ENCODE results near the gene MYB. TPM values are rescaled to one million over a fixed set of nuclear protein-coding genes. Genes with fewer than 3 reads are reported as not detected.

The MYB gene
- total and polyA plus RNA-seq, 2 of the 8 experiments (the other 6 are each of a cell fraction or from before 2014, with no cell fraction given), result 4.0 to 7.6 TPM

- peak overlapping the region; percentile 57 to 64 for H3K4me2 ChIP-seq (ENCODE audit: insufficient read depth in 1 of 2, low read depth in 2 of 2, low read length in 2 of 2)
- H3K27ac ChIP-seq (ENCODE audit: low read depth, low read length), result 0 out of 2 replicates have a peak overlapping the region, but pooled peaks have one; percentile 11
- 51% methylated on average over 13 of the region's 13 CpGs; no CpG with 5 or more reads in 1 of the 2 experiments for WGBS, 2 experiments (ENCODE audit: extremely low coverage in 1 of 2, insufficient coverage in 1 of 2, insufficient read length in 1 of 2, insufficient replicate concordance in 2 of 2, low coverage in 1 of 2, low lambda C conversion rate in 2 of 2, missing lambda C conversion rate in 1 of 2)
- TF ChIP-seq JUND (IDR thresholded peaks at IDR 0.05; ENCODE audit: low read length), result no peak
- no peak for TF ChIP-seq CHD2 (IDR thresholded peaks at IDR 0.05; ENCODE audit: low read length)
- TF ChIP-seq, protein P1, sequence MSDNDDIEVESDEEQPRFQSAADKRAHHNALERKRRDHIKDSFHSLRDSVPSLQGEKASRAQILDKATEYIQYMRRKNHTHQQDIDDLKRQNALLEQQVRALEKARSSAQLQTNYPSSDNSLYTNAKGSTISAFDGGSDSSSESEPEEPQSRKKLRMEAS (IDR thresholded peaks at IDR 0.05), result no peak
- TF ChIP-seq, protein P2, sequence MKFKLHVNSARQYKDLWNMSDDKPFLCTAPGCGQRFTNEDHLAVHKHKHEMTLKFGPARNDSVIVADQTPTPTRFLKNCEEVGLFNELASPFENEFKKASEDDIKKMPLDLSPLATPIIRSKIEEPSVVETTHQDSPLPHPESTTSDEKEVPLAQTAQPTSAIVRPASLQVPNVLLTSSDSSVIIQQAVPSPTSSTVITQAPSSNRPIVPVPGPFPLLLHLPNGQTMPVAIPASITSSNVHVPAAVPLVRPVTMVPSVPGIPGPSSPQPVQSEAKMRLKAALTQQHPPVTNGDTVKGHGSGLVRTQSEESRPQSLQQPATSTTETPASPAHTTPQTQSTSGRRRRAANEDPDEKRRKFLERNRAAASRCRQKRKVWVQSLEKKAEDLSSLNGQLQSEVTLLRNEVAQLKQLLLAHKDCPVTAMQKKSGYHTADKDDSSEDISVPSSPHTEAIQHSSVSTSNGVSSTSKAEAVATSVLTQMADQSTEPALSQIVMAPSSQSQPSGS (IDR thresholded peaks at IDR 0.05; ENCODE audit: low read length), result no peak
- TF ChIP-seq FOSL1 (IDR thresholded peaks at IDR 0.05; ENCODE audit: insufficient read depth, low read depth, low read length), result no peak
- TF ChIP-seq RAD21 (IDR thresholded peaks at IDR 0.05 in 1 of 2, conservative IDR thresholded peaks at IDR 0.05 in 1 of 2; ENCODE audit: low read depth in 2 of 2, low read length in 2 of 2), result no peak
- no peak for TF ChIP-seq NRF1 (IDR thresholded peaks at IDR 0.05; ENCODE audit: low read depth, low read length)
- no peak for TF ChIP-seq SAP30 (IDR thresholded peaks at IDR 0.05; ENCODE audit: insufficient read depth, insufficient replicate concordance, low read length)
Observed at GRCh38 chr6:135251498-135252441, 70.7 kb downstream of the MYB start.

More at GRCh38 chr6:135251498-135252441, 70.7 kb downstream of the MYB start:
- Histone ChIP-seq H3K36me3 (ENCODE audit: control insufficient read depth in 2 of 4, insufficient read depth in 4 of 4, low read length in 3 of 4) (no peaks in the 10 kb centered on the region), H2BK15ac (ENCODE audit: low read length) (no peak overlapping the region), H2BK20ac (ENCODE audit: low read length) (peak overlapping the region; percentile 77; the same call in 1 of the 2 replicates), H4K5ac (ENCODE audit: insufficient read length, low read depth, low read length) (peak overlapping the region; percentile 49), H4K91ac (replicated peaks; ENCODE audit: insufficient read length, low read length) (peak overlapping the region; percentile 69), H3K18ac (ENCODE audit: extremely low read depth, low read length) (peak overlapping the region; percentile 95), H3K79me2 (ENCODE audit: control insufficient read depth in 1 of 2, insufficient read depth in 2 of 2, low read length in 2 of 2) (no peaks in the 10 kb centered on the region), H3K56ac (replicated peaks; ENCODE audit: insufficient read length, low read depth, low read length) (peak overlapping the region; percentile 44), H2AFZ (ENCODE audit: low read length) (no peak overlapping the region), H2BK120ac (replicated peaks; ENCODE audit: low read depth, low read length) (peak overlapping the region; percentile 85), H2BK5ac (ENCODE audit: low read depth, low read length) (peak overlapping the region; percentile 48; the same call in 1 of the 2 replicates), H4K8ac (ENCODE audit: extremely low read depth, insufficient read depth, low read length) (no peak overlapping the region), H2BK12ac (ENCODE audit: low read depth, low read length) (no peak overlapping the region), H3K79me1 (ENCODE audit: low read depth, low read length) (no peaks in the 10 kb centered on the region), H3K23ac (ENCODE audit: insufficient read length) (no peak overlapping the region), H3K4me1 (replicated peaks in 1 of 4; ENCODE audit: control insufficient read depth in 3 of 4, insufficient read depth in 4 of 4, low read length in 3 of 4) (peaks cover 4 to 30% (median 27%) of the 10 kb centered on the region in 4 experiments), H3K9me3 (ENCODE audit: insufficient read depth in 2 of 2, low read depth in 1 of 2, low read length in 1 of 2) (no peaks in the 10 kb centered on the region), H3K9ac (replicated peaks in 1 of 4; ENCODE audit: extremely low read depth in 1 of 4, low read depth in 3 of 4, low read length in 3 of 4) (no peak overlapping the region), H3K14ac (ENCODE audit: insufficient read length) (no peak overlapping the region), H3K4ac (replicated peaks; ENCODE audit: insufficient read length, low read depth, low read length) (peak overlapping the region; percentile 20), H2AK5ac (ENCODE audit: low read depth, low read length) (no peak overlapping the region), H3K27me3 (replicated peaks in 1 of 4; ENCODE audit: control insufficient read depth in 3 of 4, extremely low read depth in 1 of 4, insufficient read depth in 3 of 4, low read length in 3 of 4) (no peaks in the 10 kb centered on the region), H4K20me1 (replicated peaks in 1 of 2; ENCODE audit: control insufficient read depth in 1 of 2, insufficient read depth in 2 of 2, low read length in 2 of 2) (no peaks in the 10 kb centered on the region), H3K23me2 (ENCODE audit: low read depth, low read length) (no peaks in the 10 kb centered on the region), H3K4me3 (ENCODE audit: extremely low read depth in 1 of 4, insufficient read depth in 2 of 4, low read depth in 3 of 4, low read length in 4 of 4) (peak overlapping the region in 1 of 4 experiments; percentile 35; a peak in 1 of 8 replicates)
- FAIRE-seq (no peak), DNase-seq (ENCODE audit: low read depth in 1 of 2, low spot score in 2 of 2) (no peak)
- ChIA-PET CTCF (ENCODE audit: partially characterized antibody) (interaction anchor here (1.3 to 1.5 kb wide), 2 partner anchors 68 to 107 kb away, joined by 3 read pairs; no protein-coding TSS in a partner anchor), POLR2A (ENCODE audit: partially characterized antibody) (interaction anchor here (0.9 to 3.5 kb wide), 5 partner anchors 11 to 71 kb away, joined by 3 to 20 read pairs (median 3); partner anchors contain the start of gene MYB)

All from H1 (cell line).